ENCODE measurements around the gene MAP4K1.

Gene MAP4K1

DNA sequence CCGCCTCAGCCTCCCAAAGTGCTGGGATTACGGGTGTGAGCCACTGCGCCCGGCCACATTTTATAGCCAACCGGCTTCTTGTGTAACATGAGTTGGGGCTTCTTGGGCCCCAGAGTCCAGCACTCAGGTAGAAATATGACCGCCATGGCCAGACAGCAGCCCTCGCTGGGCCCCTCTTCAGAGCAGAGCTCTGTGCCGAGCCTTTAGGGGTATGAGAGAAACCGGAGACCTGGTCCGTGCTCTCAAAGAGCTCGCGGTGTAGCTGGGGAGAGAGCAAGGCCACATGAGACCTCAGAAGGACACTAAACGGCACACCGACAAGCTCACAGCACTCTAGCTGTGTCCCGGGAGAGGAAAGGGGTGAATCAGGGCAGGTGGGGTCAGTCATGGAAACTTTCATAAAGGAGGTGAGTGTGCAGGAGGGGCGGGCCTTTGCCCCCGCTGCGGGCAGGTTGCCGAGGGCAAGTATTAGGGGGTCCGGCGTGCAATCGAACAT is 45.5 kb upstream of the MAP4K1 start:
- Histone ChIP-seq H2AFZ (ENCODE audit: low read length) (no peak overlapping the region), H3K9me2 (replicated peaks; ENCODE audit: insufficient read depth, low read length) (no peaks in the 10 kb centered on the region), H4K20me1 (ENCODE audit: insufficient read depth, low read length) (peaks cover 6% of the 10 kb centered on the region; the same call in 1 of the 2 replicates), H3K79me2 (ENCODE audit: low read length) (peaks cover 98% of the 10 kb centered on the region), H3F3A (ENCODE audit: insufficient read depth, low read length) (no peaks in the 10 kb centered on the region), H3K4me2 (ENCODE audit: low read depth, low read length) (no peak overlapping the region), H3K36me3 (replicated peaks; ENCODE audit: insufficient read depth, low read length) (no peaks in the 10 kb centered on the region), H3K4me3 (ENCODE audit: low read length) (no peak overlapping the region), H3K4me1 (ENCODE audit: low read length) (no peaks in the 10 kb centered on the region), H3K9ac (ENCODE audit: low read length) (no peak overlapping the region), H3K27me3 (replicated peaks; ENCODE audit: insufficient read depth, low read length) (no peaks in the 10 kb centered on the region), H3K27ac (ENCODE audit: low read length) (no peak overlapping the region), H3K9me3 (replicated peaks; ENCODE audit: insufficient read depth, low read length) (no peaks in the 10 kb centered on the region)
- DNase-seq = no peak
- TF ChIP-seq EZH2 (optimal IDR thresholded peaks at IDR 0.05; ENCODE audit: low read depth, low read length) (no peak), EZH2phosphoT487 (IDR thresholded peaks at IDR 0.05; ENCODE audit: low read length) (no peak)
- TF ChIP-seq, protein P1, sequence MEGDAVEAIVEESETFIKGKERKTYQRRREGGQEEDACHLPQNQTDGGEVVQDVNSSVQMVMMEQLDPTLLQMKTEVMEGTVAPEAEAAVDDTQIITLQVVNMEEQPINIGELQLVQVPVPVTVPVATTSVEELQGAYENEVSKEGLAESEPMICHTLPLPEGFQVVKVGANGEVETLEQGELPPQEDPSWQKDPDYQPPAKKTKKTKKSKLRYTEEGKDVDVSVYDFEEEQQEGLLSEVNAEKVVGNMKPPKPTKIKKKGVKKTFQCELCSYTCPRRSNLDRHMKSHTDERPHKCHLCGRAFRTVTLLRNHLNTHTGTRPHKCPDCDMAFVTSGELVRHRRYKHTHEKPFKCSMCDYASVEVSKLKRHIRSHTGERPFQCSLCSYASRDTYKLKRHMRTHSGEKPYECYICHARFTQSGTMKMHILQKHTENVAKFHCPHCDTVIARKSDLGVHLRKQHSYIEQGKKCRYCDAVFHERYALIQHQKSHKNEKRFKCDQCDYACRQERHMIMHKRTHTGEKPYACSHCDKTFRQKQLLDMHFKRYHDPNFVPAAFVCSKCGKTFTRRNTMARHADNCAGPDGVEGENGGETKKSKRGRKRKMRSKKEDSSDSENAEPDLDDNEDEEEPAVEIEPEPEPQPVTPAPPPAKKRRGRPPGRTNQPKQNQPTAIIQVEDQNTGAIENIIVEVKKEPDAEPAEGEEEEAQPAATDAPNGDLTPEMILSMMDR (IDR thresholded peaks at IDR 0.05; ENCODE audit: low read length) = no peak

- H3K27me3 ChIP-seq (replicated peaks; ENCODE audit: insufficient read depth, low read length) = no peaks in the 10 kb centered on the region
- DNase-seq = no peak
- H3K9me2 ChIP-seq (replicated peaks; ENCODE audit: insufficient read depth, low read length) = no peaks in the 10 kb centered on the region
- H3K4me3 ChIP-seq (ENCODE audit: low read length) = no peak overlapping the region
- H3K27ac ChIP-seq (ENCODE audit: low read length) = no peak overlapping the region
- H2AFZ ChIP-seq (ENCODE audit: low read length) = no peak overlapping the region
- peaks cover 10% of the 10 kb centered on the region; the same call in 1 of the 2 replicates for H4K20me1 ChIP-seq (ENCODE audit: insufficient read depth, low read length)
- H3K4me1 ChIP-seq (ENCODE audit: low read length) = no peaks in the 10 kb centered on the region
- H3K36me3 ChIP-seq (replicated peaks; ENCODE audit: insufficient read depth, low read length) = no peaks in the 10 kb centered on the region
- H3K4me2 ChIP-seq (ENCODE audit: low read depth, low read length) = no peak overlapping the region
- no peaks in the 10 kb centered on the region for H3K9me3 ChIP-seq (replicated peaks; ENCODE audit: insufficient read depth, low read length)
- TF ChIP-seq, protein P1 (IDR thresholded peaks at IDR 0.05; ENCODE audit: low read length) = no peak
- TF ChIP-seq EZH2 (optimal IDR thresholded peaks at IDR 0.05; ENCODE audit: low read depth, low read length) = no peak
- TF ChIP-seq EZH2phosphoT487 (IDR thresholded peaks at IDR 0.05; ENCODE audit: low read length) = no peak
- H3K79me2 ChIP-seq (ENCODE audit: low read length) = peaks cover 98% of the 10 kb centered on the region
- H3F3A ChIP-seq (ENCODE audit: insufficient read depth, low read length) = no peaks in the 10 kb centered on the region
- no peak overlapping the region for H3K9ac ChIP-seq (ENCODE audit: low read length)
Measured at GRCh38 chr19:38662537-38663155, 44.9 kb upstream of the MAP4K1 start.

GRCh38 chr19:38661996-38662395 is 44.2 kb upstream of the MAP4K1 start:
- Histone ChIP-seq H3K79me2 (ENCODE audit: low read length) (peaks cover 98% of the 10 kb centered on the region), H3K36me3 (replicated peaks; ENCODE audit: insufficient read depth, low read length) (no peaks in the 10 kb centered on the region), H3K9me3 (replicated peaks; ENCODE audit: insufficient read depth, low read length) (no peaks in the 10 kb centered on the region), H4K20me1 (ENCODE audit: insufficient read depth, low read length) (peaks cover 13% of the 10 kb centered on the region; the same call in 1 of the 2 replicates), H3F3A (ENCODE audit: insufficient read depth, low read length) (no peaks in the 10 kb centered on the region), H3K27ac (ENCODE audit: low read length) (no peak overlapping the region), H3K9ac (ENCODE audit: low read length) (no peak overlapping the region), H3K27me3 (replicated peaks; ENCODE audit: insufficient read depth, low read length) (no peaks in the 10 kb centered on the region), H3K4me2 (ENCODE audit: low read depth, low read length) (no peak overlapping the region), H3K9me2 (replicated peaks; ENCODE audit: insufficient read depth, low read length) (no peaks in the 10 kb centered on the region), H3K4me3 (ENCODE audit: low read length) (no peak overlapping the region), H3K4me1 (ENCODE audit: low read length) (no peaks in the 10 kb centered on the region), H2AFZ (ENCODE audit: low read length) (no peak overlapping the region)
- no peak for DNase-seq
- TF ChIP-seq, protein P1 (IDR thresholded peaks at IDR 0.05; ENCODE audit: low read length) = no peak
- TF ChIP-seq EZH2 (optimal IDR thresholded peaks at IDR 0.05; ENCODE audit: low read depth, low read length) = no peak
- TF ChIP-seq EZH2phosphoT487 (IDR thresholded peaks at IDR 0.05; ENCODE audit: low read length) = no peak

All from MM.1S (cell line).